Measurements from ENCODE around the gene FMN2.

- TF ChIP-seq POLR2A (IDR thresholded peaks at IDR 0.05) (no peak), CTCF (IDR thresholded peaks at IDR 0.05) (no peak)
These were observed 204.1 kb downstream of the FMN2 start for GRCh38 chr1:240295811-240296210.

All from body of pancreas (tissue), 4 donors.